Activated naive CD4-positive, alpha-beta T cell treated with Interleukin-2 at 50 U/mL for 16 hours (primary cell): ENCODE results near the gene MAGI1.
"Not testable (repeated sequence)": the region's sequence is repeated elsewhere in the genome, so short reads cannot be mapped to it uniquely, and the experiment has no call there.

Experiments
- DNase-seq: peaks from one replicate; pipeline ENCODE4 v3.0.0-alpha.2; 2020

MAGI1 gene

GRCh38 chr3:65548848-65549625 lies 489.7 kb downstream of the MAGI1 start:
- DNase-seq: no peak

- DNase-seq: no peak
Measured at GRCh38 chr3:65545429-65545828, 493.3 kb downstream of the MAGI1 start.

DNA sequence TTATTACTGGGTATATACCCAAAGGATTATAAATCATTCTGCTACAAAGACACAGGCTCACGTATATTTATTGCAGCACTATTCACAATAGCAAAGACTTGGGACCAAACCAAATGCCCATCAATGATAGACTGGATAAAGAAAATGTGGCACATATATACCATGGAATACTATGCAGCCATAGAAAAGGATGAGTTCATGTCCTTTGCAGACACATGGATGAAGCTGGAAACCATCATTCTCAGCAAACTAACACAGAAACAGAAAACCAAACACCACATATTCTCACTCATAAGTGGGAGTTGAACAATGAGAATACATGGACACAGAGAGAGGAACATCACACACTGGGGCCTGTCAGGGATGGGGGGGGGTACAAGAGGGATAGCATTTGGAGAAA lies 495.3 kb downstream of the MAGI1 start:
- DNase-seq: not testable (repeated sequence)

GRCh38 chr3:65540666-65541065 lies 498.1 kb downstream of the MAGI1 start:
- no peak for DNase-seq

DNA sequence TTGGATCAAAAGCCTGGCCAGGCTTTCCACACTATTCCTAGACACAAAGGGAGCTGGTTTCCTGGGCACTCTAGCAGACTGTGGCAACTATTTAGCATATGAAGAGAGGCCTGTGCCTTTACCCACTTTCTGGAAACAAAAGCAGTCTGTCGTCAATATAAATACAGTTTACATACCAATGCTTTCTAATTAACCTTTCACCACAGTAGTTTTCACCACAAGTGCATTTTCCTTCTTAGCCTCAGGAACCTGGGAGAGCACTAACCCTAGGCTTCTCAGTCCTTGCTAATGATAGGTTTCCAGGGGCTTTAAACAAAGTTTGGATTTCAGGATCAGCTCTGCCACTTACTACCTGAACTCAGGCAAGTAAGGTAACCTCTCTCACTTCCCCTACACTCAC lies 499.1 kb downstream of the MAGI1 start:
- DNase-seq: no peak

DNA sequence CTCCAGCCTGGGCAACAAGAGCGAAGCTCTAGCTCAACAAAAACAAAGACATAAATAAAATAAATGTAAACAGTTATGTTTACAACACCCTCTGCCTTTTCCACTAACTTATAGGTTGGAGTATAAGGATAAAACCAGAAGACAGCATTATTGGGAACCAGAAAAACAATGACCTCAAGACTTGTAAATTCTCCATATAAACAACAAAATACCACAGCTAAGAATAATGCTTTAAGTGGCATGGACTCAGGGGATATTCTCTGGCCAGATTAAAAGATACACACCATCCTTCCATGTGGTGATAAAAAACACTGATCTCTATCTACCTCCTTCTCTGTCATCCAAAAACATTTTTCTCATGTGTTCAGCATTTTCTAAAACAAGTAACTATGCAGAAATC lies 500.6 kb downstream of the MAGI1 start:
- no peak for DNase-seq

GRCh38 chr3:65537109-65537508 lies 501.6 kb downstream of the MAGI1 start:
- DNase-seq: no peak

DNA sequence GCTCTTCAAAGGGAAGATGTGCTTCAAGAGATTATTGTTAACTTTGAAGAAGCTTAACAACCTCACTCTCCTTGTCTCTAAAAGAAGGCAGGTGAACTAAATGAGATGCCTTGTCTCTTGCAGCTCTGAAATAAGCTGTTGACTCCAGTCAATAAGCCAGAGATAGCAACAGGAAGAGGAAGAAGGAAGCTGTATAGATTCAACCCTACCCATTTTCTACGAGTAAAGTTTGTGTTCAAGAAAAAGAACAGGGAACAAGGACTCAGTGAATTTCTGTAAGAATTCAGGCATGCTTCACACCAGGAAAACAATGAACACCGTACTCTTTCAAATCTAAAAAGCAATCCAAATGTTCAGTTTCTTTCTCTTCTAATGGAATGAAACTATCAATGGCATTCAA lies 503.5 kb downstream of the MAGI1 start:
- DNase-seq: no peak

GRCh38 chr3:65534805-65535204 lies 503.9 kb downstream of the MAGI1 start:
- no peak for DNase-seq

DNA sequence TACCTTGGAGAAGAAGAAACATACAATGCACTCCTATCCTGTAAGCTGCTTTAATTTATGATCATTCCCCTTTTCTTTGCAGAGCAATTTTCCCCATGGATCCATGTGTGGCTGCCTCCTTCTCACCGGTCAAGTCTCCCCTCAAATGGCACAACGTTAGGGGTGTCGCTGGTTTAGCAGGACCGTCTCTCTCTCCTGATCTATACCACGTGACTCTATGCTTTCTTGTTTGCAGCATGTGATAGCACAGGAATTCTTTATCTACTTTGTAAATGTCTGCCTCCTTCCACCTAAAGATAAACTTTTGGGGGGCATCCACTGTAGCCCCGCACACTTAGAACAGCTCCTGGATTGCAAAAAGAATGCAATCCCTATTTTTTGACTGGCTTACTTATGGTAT lies 506.0 kb downstream of the MAGI1 start:
- no peak for DNase-seq

- no peak for DNase-seq
Measured at GRCh38 chr3:65532215-65532614, 506.5 kb downstream of the MAGI1 start.

DNA sequence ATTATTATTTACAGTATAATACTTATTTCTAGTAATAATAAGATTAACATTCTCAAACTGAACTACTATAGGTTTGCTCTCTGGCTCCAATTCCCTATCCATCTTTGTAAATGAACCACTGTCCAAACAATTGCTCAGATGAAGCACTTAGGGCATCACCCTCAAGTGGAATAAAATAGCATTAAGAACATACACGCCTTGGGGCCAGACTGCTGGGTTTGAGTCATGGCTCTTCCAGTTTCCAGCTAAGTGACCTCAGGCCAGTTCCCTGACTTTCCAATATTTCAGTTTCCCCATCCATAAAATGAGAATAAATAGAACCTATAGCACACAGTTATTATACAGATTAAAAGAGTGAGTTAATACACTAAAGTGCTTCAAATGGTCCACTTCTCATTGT lies 507.2 kb downstream of the MAGI1 start:
- no peak for DNase-seq

- no peak for DNase-seq
Measured at GRCh38 chr3:65526656-65527055, 512.1 kb downstream of the MAGI1 start.

DNA sequence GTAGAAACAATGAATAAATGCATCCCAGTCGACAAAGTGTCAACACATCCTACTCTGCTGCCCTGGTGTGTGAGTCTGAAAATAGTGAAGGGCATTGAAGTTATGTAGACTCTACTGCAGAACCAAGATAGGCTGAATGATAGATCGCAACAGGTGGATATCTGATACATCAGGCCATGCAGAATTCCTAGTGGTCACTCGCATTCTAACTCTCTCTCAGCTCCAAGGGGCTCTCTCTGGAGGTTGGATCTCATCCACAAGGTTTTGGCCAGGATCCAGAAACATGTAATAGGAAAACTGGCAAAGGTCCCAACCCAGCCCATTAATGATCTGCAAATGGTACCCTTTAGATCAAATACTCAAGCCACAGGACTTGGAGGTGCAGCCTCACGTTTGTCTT lies 514.1 kb downstream of the MAGI1 start:
- DNase-seq: no peak

- no peak for DNase-seq
Measured at GRCh38 chr3:65523878-65524277, 514.8 kb downstream of the MAGI1 start.

DNA sequence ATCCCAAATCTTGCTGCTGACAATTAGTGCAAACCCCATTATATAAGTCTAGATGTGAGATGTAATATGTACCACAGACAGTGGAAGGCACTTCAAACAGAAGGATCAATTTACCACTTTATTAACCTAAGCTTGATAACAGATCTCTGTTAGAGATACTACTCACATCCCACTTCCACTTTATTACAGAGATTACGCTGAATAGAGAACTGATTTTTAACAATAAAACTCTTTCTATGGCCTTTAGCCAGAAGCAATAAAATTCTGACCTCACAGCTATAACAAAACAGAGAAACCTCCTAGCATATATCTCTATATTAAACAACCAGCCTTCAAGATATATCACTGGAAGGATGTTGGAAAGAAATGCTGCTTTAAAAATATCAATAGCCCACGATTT lies 517.7 kb downstream of the MAGI1 start:
- no peak for DNase-seq

GRCh38 chr3:65516998-65517397 lies 521.7 kb downstream of the MAGI1 start:
- DNase-seq: no peak

- DNase-seq: not testable (repeated sequence)
Measured at GRCh38 chr3:65514317-65514716, 524.4 kb downstream of the MAGI1 start.

GRCh38 chr3:65509423-65509794 lies 529.3 kb downstream of the MAGI1 start:
- not testable (repeated sequence) for DNase-seq

DNA sequence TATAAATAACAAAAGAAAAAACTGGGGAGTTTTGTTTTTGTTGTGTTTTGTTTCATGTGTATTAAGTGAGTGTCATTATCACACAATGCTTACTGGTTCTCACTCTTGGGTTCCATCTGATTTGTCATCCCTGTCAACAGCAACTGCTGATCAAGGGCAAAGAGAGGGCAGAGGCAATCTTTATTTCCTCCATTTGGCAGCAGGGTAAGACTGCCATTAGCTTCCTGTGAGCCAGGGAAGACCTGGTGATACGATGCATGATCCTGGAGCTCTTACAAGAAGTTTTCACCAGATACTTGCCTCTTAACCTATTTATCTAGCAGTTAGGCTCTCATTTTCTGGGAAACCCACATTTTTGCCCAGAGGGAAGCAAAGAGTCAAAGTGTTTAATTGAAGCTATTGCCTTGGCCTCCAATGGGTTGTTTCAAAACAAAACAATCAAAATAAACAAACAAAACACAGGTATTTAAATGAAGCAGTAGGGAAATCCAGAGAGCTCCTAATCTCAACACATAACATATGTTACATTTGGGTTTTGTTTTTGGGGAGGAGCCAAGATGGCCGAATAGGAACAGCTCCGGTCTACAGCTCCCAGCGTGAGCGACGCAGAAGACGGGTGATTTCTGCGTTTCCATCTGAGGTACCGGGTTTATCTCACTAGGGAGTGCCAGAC lies 529.8 kb downstream of the MAGI1 start:
- no peak for DNase-seq

DNA sequence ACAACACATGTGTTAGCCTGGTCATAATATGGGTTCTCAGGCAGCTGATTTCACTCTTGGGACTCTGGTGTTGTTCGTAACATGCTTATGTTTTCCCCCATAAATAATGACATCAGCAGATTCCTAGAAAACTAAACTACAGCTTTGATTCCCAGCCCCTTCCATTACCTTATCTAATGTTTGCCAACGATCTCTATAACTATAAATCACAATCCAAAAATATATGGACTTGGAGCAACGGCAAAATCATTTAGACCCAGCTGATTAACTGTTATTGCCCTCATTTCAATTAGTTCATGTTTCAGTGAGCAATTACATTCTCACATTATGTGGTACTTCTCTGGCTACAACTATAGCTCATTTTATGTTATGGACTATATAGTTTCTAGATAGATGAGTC lies 531.3 kb downstream of the MAGI1 start:
- no peak for DNase-seq

- no peak for DNase-seq
Measured at GRCh38 chr3:65503776-65504175, 534.9 kb downstream of the MAGI1 start.

DNA sequence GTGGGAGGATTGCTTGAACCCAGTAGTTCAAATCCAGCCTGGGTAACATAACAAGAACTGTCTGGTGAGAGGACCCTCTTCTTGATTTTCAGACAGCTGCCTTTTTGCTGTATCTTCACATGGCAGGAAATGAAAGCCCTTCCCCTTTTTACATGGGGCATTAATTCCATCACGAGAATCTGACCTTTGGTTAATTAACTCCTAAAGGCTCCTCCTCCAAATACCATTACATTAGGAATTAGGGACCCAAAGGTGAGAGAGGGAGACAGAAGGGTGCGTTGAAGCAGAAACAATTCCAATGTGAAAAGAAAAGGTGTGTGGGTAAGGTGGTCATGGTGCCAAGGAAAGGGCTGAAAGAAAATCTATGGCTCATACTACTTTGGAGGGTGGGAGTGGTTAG lies 536.2 kb downstream of the MAGI1 start:
- DNase-seq: no peak

GRCh38 chr3:65500398-65501306 lies 538.1 kb downstream of the MAGI1 start:
- no peak for DNase-seq
